ENCODE data around the gene FNTB.
"Not testable (repeated sequence)": the region's sequence is repeated elsewhere in the genome, so short reads cannot be mapped to it uniquely, and the experiment has no call there.

Gene FNTB

DNA sequence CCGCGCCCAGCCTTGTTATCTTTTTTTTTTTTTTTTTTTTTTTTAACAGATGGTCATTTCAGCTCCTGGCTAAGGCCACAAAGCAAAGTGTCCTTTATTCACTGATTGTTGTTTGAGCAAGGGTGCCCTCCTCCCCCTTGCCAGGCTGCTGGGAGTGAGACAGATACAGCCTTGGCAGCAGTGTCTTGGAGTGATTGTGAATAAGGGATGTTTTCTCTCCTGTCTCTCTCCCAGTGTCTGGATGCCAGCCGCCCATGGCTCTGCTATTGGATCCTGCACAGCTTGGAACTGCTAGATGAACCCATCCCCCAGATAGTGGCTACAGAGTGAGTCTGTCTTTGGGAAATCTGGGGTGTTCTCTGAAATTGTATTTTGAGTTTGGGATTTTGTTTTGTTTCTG, 28.7 kb downstream of the FNTB start:
- no peak for DNase-seq (ENCODE audit: low read depth)

- no peak for DNase-seq (ENCODE audit: low read depth)
These were observed 29.8 kb downstream of the FNTB start for GRCh38 chr14:65016471-65016870.

DNA sequence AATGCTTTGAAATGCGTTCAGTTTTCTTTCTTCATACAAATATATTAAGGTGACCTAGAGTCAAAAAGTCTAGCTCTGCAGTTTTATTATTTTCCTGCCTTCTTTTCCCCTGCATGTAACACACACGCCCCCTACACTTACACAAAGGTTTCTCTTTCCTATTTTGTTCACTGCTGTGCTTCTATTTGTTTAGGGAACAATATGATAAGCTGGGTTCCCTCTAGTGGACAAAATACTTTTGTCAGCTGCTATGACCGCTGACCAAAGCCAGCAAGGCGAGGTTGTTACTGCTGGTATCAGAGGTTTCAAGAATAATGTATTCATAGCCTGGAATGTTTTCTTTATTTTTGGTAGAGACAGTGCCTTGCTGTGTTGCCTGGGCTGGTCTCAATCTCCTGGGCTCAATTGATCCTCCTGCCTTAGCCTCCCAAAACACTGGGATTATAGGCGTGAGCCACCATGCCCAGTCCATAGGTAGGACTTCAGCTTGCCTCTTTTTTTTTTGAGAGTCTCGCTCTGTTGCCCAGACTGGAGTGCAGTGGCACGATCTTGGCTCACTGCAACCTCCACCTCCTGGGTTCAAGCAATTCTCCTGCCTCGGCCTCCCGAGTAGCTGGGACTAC, 33.4 kb downstream of the FNTB start:
- DNase-seq (ENCODE audit: low read depth): peak; percentile 63

- no peak for DNase-seq (ENCODE audit: low read depth)
These were observed 38.3 kb downstream of the FNTB start for GRCh38 chr14:65024957-65025356.

- no peak for DNase-seq (ENCODE audit: low read depth)
These were observed 39.1 kb downstream of the FNTB start for GRCh38 chr14:65025818-65026217.

DNA sequence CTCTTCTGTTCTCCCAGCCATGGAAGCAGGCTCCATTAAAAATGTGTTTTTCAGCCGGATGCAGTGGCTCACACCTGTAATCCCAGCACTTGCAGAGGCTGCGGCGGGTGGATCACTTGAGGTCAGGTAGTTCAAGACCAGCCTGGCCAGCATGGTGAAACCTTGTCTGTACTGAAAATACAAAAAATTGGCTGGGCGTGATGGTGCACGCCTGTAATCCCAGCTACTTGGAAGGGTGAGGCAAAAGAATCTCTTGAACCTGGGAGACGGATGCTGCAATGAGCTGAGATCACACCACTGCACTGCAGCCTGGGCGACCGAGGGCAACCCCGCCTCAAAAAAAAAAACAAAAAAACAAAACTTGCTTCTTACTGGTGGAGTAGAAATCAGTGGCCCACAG, 39.8 kb downstream of the FNTB start:
- no peak for DNase-seq (ENCODE audit: low read depth)

- no peak for DNase-seq (ENCODE audit: low read depth)
These were observed 40.6 kb downstream of the FNTB start for GRCh38 chr14:65027127-65027799.

DNA sequence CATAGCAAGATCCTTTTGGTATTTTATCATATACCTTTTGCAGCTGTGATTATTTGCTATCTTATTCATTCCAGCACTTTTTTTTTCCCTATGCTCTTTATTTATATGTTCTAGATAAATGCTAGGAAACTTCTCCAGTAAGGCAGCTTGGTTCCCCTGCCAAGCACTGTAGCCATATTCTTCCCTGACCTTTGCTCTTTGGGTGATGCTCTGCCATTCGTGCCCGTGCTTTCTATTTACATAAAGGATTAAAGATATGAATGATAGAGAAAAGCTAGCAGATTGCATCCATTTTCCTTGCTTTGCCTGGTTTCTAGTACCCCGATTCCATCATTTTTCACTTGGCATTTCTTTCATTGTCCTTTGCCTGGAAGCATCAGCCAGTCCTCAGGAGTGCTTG, 42.2 kb downstream of the FNTB start:
- no peak for DNase-seq (ENCODE audit: low read depth)

DNA sequence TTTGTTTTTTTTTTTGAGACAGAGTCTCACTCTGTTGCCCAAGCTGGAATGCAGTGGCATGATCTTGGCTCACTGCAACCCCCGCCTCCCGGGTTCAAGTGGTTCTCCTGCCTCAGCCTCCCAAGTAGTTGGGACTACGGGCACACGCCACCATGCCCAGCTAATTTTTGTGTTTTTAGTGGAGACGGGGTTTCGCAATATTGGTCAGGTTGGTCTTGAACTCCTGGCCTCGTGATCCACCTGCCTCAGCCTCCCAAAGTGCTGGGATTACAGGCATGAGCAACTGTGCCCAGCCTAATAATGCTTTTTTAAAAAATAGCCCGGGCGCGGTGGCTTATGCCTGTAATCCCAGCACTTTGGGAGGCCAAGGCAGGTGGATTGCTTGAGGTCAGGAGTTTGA, 44.6 kb downstream of the FNTB start:
- not testable (repeated sequence) for DNase-seq (ENCODE audit: low read depth)

- no peak for DNase-seq (ENCODE audit: low read depth)
These were observed 45.6 kb downstream of the FNTB start for GRCh38 chr14:65032319-65032718.

GRCh38 chr14:65033181-65033580, 46.5 kb downstream of the FNTB start:
- no peak for DNase-seq (ENCODE audit: low read depth)

DNA sequence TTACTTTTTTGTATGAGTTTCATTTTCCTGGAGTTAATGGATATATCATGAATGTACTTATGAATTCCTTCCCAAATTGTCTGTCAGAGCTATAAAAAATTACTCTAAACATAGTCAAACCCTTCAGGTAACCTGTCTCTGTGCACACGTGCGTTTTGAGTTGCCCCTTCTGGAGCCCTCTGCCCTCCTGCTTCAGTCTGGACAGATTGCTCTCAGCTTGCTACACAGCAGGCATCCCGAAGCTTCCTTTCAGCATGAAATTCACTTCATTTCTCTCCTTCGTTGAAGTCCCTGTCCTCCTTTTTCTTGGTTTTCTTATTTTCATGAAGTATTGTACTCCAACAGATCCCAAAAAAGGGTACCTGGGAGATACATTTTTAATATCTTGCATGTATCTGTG, 47.3 kb downstream of the FNTB start:
- DNase-seq (ENCODE audit: low read depth): no peak

DNA sequence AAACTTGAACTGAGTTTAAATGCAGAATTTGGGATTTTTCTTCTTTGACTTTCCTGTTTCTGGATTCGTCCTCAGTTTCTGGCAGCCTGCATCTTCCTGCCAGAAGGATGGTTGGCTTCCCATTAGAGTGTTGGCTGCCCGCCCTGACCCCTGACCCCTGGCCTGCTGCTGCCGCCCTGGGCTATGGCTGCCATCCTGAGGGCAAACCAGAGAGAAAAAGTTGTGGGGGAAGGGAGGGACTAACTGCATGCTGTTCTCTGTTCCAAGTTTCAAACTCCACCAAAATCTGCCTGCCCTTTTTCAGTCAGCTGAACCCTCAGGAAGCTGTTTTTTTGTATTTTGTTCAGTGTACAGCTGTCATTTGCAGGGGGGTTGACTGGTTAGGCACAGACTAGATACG, 48.4 kb downstream of the FNTB start:
- DNase-seq (ENCODE audit: low read depth): no peak

GRCh38 chr14:65038966-65039365, 52.3 kb downstream of the FNTB start:
- DNase-seq (ENCODE audit: low read depth): no peak

DNA sequence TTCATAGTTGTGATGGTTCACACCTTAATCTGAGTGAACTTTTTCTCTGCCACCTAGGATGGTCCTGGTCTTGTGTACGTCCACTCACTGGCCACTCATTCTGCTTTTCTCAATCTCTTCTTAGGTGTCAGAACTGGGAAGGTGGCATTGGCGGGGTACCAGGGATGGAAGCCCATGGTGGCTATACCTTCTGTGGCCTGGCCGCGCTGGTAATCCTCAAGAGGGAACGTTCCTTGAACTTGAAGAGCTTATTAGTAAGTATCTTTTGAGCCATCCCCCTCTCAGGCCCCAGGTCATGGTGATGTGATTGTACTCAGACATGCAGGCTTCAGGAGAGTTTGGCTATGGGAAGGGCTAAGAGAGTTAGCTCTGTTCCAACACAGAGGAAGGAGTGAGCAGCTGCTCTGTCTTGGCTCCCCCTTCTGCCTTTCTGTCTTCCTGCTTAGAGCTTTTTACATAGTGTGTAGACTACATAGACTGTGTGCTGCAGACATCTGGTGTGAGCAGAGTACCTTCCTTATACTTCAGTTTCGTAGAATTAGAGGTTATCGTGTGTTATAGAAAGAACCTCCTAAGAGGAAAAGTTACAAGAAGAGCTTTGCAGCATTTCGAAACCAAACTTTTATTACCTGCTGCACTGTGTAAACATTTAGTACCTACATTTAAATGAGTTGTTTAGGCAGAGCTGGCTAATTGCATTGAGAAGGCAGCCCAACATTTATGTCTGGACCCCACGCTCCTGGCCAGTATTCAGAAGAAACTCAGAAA, 54.2 kb downstream of the FNTB start:
- no peak for DNase-seq (ENCODE audit: low read depth)

- no peak for DNase-seq (ENCODE audit: low read depth)
These were observed 54.8 kb downstream of the FNTB start for GRCh38 chr14:65041434-65041915.

DNA sequence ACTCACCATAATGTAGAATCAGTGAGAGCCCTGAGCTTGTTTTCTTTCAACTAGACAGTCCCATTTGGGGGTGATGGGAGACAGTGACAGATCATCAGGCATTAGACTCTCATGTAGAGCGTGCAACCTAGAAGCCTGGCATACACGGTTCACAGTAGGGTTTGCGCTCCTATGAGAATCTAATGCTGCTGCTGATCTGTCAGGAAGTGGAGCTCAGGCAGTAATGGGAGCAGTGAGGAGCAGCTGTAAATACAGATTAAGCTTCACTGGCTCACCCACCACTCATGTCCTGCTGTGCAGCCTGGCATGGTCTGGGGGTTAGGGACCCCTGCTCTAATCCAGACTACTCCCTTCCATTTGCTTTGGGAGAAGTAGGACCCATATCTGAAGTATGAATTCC, 55.6 kb downstream of the FNTB start:
- DNase-seq (ENCODE audit: low read depth): no peak

GRCh38 chr14:65042731-65043372, 56.2 kb downstream of the FNTB start:
- DNase-seq (ENCODE audit: low read depth): no peak

GRCh38 chr14:65043893-65044595, 57.3 kb downstream of the FNTB start:
- DNase-seq (ENCODE audit: low read depth): no peak

- no peak for DNase-seq (ENCODE audit: low read depth)
These were observed 57.9 kb downstream of the FNTB start for GRCh38 chr14:65044596-65044959.

DNA sequence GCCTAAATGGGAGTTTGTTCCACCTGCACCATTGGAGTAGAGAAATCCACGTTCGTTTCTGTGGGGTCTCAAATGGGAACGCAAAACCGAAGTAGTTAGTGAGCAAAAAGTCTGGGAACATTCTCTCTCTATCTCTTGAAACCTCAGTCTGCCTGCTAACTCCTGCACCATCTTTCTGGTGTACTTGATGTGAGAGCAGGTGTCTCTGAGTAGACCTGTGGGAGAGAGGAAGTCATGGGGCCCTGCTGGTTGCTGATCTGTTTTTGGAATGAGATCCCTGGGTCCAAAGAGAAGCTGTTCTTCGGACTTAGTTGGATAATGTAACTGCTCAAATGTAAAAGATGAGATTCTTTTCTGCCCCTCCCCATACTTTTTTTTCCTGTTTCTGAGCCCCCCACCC, 58.3 kb downstream of the FNTB start:
- DNase-seq (ENCODE audit: low read depth): no peak

GRCh38 chr14:65045709-65046108, 59.0 kb downstream of the FNTB start:
- DNase-seq (ENCODE audit: low read depth): no peak

All from non-pigmented ciliary epithelial cell (primary cell).